GM21528 (cell line): Measurements from ENCODE around the gene COL5A2.

Experiments
- ATAC-seq: cut with Tn5 transposase; IDR thresholded peaks from one replicate; pipeline ENCODE4 v1.9.1; 2021; ENCODE audit warnings: mild to moderate bottlenecking, moderate library complexity; ENCODE audit not compliant: unreplicated experiment, low FRiP score

Gene COL5A2

DNA sequence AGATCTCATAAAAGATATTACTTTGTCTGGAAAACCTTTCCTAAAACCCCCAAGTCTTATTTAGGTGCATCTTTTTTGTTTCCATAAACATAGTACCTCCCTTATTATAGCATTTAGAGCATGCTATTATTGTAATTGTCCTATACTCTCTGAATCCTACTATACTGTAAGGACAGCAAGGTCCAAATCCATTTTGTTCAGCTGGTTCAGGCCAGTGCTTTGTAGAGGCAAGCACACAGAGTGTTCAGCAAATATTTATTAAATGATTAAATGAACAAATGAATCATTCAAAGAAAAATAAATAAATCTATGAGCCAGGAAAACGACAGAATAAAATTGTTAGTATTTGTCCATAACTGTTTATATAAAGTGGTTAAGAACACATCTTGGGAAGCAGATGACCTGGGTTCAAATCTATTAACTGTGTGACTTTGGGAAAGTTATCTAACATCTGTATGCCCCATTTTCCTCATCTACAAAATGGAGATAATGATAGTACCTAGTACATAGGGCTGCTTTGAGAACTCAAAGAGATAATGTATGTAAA lies 119.4 kb downstream of the COL5A2 start:
- ATAC-seq: no peak

DNA sequence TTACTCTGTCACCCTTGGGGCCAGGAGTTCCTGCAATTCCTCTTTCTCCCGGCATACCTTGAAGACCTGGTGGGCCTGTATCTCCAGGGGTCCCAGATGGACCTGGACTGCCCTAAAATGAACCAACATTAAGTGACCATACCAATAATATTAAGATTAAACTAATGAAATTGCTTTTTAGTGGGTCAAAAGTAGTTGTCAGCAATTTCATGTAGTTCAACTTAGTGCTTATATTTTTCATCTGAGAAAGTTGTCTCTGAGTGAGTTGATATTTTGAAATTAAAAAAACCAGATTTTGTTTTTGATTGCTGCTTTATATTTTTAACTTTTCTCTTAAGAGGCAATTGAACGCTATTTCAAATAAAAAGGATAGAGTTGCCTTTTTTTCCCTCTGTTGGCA lies 122.2 kb downstream of the COL5A2 start:
- ATAC-seq: no peak

DNA sequence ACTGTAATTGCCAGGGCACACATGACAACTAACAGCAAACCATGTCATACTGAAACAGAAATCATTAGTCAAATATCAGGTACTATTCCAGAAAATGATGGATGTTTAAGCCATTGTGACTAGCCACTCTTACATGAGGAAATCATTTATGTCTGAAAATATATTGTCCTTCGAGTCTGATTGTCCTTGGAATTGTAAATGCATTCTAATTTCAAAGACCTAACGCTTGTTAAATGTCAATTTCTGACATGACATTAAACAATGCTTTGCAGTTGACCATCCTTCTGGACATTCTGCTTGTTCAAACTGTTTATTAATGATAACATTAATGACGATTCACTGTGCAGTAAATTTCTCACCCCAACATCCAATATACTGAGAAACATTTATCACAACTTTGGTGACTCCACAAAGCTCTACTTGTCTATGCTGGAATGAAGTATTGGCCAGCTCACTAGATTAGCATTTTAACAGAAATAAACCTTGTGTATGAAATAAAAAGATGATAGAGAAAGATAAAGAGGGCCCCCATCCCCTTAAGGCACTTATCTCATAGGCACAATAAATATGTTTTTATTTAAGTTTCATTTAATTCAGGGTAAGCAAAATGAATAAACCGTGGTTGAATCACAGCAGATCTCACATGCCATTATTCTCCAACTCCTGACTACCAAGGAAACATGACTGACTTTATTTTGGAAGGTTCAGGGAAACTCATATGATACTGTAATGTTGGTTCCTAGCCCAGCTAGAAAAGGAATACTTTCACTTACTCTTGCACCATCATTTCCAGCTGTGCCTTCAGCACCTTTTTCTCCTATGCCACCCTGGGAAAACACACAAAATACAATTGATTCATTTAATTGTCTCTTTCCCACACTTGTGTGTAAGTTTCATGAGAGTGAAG lies 123.1 kb downstream of the COL5A2 start:
- ATAC-seq: no peak

DNA sequence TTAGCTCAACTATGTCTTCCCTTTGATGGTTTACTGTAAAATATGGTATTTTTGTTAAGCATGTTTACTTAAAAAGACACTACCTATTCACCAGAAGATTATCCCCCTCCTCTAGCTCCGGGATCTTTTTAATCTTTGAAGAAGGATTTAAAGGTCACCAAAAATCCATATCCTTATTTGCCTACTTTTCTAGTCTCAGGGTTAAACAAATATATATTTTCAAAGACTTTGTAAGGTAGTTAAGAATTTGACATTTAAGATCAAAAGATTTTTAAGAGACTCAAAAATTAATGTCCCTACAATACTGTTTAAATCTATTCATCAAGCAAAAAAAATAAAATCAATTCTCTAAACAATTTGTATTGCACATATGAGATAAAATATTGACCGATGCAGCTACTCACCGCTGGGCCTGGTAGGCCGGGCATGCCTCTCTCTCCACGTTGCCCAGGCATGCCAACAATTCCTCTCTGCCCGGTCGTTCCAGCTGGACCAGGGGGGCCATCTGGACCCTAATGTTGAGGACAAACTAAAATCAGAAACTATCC lies 129.3 kb downstream of the COL5A2 start:
- ATAC-seq: no peak

DNA sequence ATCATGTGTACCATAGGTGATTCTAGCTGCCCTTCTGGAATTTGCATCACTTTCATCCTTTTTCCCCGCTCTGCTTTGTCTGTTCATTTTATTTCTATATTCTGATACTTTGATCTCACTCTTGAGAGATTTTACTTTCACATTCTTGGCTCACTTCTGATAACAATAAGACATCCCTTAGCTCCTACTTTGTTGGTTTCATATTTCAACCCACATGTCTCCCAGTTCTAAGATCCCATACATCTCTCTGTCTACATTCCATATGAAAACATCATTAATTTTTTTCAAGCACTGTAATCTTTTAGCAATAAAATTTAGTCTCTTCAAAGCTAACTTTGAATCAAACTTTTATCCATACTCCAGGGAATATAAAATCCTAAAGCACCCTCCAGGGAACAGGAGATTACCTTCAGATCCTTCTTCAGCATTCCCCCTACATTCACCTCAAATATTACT lies 129.8 kb downstream of the COL5A2 start:
- ATAC-seq: no peak

DNA sequence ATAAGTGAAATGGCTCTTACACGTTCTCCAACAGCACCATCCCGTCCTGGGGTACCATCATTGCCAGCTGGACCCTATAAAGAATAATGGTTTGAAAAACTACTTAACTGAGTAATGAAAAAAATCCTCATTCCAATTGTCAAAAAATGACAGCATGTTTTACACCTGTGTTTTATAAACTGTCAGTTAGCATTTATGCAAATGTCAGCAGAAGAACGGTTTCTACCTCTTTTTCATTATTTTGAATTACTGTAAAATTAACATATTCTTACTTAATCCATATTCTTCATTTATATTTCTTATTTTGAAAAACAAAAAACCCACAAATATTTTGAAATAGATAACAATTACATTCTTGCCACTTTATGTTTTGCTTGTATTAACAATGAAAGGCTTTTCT lies 131.4 kb downstream of the COL5A2 start:
- ATAC-seq: no peak

DNA sequence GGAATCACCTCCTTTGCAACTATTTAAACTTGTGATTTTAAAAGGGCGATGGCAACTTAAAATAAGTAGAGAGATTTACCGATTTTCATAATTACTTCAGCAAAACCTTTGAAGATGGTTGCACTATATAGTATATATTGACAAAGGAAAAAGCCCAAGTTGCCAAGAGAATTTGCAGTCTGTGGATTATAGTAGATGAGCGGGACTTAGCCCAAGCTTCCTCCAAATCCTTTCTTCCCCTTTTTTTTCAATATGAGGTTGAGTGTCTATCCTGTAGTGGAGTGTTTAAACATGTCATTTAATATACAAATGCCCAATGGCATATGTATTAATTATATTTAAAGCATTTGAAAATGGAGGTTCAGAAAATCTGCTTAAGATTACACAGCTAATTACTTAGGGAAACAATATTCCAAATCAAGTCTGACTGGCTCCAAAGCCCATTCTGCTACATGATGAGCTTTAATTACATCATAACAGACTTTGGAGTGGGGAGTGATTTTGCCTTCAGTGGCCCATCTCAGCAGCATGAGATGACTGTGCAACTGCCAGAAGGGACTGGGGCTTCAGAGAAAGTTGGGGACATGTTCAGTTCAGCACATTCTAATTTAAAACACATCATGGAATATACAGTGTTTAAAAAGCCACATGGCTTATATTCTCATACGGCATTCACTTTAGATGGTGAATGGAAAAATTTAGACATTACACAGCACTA lies 132.2 kb downstream of the COL5A2 start:
- no peak for ATAC-seq

DNA sequence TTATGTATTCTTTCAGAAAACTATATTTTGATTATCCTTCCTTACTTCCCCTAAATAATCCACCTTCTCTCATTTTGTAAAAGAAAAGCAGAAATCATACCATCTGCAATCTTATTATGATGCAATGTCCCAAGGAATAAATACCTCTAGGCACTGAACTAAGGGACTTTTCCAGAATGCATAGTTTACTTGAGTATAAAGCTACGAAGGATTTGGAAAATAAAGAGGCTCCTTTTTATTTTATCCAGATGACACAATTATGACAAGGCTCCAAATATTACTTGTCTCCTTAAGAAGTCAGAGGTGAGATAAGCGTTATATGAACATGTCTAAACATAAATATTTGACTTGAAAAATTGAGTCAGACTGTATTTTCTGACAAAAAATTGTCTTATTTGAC lies 133.2 kb downstream of the COL5A2 start:
- ATAC-seq: no peak

DNA sequence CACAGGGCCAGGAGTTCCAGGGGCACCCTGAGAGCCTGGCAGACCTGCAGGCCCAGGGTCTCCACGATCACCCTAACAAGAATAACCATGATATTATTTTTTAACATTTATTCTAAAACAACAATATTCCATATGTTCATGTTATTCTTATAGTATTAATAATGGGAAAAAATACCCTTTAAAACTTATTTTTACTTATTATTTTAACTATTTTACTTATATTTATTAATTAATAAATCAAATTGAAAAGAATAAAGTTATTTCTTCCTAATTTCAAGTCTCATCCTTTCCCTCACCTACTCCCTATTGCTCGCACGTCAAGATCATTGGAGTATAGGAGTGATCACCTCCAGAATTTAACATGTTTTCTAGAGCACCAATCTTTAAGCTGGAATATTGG lies 133.7 kb downstream of the COL5A2 start:
- no peak for ATAC-seq

DNA sequence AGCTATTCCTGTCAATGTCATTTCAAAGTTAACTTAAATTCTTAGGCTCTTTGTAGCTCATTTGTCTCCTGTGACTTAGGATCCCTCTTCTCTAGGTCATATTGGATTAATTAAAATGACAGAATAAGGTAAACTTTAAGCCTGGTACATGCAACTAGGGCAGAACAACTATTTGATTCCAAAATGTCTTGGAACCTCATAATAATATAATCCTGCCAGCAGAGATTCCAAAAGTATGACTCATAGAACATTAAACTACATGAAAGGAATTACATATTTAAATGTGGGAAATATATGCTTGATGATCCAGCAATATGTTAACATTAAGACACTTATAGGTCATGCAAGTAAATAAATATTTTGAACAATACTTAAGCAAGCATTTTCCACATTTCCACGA lies 142.0 kb downstream of the COL5A2 start:
- no peak for ATAC-seq

DNA sequence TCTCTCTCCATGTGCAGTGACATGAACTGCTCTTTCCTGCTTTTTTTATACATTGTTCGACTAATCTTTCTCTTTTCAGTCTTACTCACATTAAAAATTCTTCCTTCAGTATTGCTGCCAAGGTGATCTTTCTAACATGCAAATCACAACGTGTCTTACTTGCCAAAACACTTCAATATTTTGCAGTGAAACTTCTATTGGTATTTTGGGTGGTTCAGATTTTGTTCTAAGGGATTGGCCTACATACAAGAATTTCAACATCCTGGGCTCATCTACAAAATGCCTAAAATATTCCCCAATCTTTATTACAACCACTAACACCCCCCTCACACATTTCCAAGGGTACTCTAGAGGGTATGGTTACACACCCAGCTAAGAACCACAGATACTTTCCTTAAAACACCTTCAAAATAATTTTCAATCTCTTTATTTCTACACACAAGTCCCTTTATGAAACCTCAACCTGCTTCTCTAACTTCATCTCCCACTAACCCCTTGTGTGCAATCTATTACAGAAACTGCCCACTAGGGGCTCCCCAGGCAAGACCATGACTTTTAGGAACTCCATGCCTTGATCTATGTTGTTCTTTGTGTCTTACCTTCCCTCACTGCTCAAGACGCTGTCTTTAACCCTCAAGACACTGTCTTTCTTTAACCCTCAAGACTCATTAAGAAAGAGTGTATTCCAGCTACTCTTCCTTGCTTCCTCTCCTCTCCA lies 154.5 kb downstream of the COL5A2 start:
- ATAC-seq: no peak

DNA sequence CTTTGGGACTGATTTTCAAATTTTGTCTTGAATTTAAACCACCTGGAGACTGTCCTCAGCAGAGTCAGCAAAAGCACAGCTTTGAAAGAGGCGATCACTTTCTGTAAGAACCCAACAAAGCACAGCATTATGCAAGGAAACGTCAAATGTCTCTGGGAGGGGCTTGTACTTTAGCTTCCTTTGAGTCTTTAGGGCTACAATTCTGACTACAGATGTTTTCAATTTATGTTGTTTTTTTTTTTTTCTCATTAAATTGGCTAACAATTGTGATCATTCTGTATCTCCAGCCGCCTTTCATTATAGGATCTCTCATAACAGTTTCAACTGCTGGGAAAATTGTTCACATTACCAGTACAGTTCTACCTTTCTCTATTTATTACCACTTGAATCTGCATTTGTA lies 157.1 kb downstream of the COL5A2 start:
- no peak for ATAC-seq

DNA sequence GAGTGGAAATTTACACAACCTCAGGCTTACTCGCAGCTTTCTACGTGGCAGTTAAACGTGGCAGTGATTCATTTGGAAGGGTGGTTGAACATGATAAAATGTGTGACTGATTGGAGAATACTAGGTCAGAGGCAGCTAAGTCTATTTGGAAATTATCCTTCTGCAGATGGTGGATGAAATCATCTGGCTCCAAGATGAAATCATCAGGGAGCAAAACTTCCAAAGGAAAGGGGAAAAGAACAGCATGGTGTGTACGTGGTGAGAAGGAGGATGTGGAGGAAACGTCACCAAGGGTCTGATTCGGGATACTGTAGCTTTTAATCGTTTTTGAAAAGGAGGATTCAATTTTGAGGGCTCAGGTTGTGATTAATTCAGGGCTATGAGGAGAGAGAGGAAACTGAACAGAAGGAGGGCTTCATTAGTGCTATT lies 157.5 kb downstream of the COL5A2 start:
- no peak for ATAC-seq

DNA sequence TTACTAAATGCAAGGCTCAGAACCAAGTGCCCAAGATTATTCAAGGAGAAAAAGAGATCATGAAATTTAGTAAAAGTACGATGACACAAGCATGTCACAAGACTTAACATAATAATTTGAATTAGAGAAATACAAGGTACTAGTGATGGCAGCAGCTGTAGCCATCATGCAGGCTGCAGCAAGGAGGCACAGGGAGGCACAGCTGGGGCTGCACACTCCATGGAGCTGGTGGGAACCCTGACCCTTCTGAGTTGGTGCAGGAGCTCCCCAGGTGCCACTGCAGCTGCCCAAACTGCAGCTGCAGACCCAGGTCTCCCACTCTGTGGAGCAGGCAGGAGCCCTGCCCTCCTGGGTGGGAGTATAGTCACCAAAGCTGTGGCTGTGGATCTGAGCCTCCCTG lies 159.4 kb downstream of the COL5A2 start:
- ATAC-seq: no peak

DNA sequence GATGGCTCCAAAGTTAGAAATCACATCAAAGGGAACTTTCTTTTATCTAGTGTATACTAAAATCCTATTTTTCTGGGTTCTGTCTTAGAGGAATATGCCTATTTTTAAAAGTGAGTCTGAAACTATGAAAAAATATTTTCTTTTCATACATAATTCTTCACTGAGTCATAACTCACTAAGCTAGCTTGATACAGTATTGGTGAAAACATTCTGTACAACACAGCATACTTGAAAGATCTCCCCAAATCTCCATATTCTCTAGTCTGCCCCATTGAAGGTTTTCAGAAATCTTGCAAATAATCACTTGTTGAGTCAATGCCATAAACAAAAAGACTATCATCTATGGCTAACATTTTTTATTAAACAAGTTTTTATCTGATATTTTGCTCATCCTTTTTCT lies 160.9 kb downstream of the COL5A2 start:
- no peak for ATAC-seq

DNA sequence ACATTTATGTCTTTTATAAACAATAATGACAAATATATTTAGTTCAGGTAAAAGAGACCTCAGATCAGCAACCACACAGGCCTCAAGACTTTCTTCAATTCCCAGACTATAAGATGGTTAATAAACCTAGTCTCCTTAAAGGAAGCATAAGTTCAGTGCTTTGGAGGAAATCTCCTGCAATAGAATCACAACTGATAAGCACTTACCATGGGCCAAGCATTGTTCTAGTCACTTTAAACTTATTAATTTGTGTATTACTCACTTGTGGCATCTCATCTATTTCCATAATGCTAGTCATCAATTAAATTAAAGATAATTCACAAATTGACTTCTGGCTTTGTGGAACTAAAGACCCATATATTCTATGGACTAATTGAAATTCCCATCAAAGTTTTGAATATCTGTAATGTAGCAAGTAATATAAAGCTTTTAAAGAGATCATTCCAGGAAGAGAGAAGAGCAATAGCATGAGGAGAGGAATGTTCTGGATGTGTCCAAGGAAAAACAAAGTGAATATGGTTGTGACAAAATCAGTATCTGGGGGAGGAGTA lies 163.2 kb downstream of the COL5A2 start:
- no peak for ATAC-seq

DNA sequence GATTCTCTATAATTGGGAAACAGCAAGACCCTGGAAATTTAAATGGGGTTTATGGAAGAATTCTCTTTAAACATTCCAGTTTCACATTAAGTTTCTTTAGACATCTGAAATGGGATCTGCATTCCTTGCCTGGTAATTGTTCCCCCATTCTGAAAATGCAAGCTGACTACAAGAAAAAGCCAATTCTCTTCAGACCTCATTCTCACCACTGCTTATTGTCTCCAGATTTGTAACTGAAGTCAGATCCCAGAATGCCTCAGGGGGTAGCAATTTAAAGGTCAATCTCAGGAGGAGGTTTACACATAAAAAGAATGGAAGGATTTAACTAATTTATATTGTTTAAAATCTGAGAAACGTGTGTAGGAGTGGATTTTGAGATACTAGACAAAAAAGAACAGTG lies 164.2 kb downstream of the COL5A2 start:
- ATAC-seq: no peak

DNA sequence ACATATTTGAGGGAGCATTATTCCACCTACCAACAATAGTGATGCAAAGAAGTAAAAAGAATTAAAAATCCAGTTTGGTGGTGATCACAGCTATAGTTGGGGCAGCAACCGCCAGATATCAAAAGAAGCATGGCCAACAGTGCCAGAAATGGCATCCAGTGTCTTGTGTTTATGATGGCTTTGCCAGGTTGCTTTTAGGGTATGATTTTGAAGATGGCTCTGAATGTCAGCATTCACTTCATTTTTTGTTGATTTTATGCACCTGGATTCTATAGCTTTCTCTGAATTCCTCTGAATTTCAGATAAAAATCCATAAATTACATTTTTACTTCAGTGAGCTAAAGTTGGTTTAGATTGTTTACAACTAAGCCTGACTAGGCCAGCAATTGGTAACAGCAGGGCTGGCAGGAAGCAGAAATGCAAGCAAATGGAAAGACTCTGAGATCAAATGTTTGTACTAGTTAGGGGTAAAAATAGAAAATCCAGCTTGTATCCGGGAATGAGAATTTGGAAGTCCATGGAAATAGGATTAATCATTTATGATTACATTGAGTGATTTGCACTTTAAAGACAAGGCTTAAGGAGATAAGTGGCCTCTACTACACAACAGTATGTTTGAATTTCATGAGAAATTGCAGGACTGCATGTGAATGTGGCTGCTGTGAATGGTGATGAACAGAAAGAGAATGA lies 165.0 kb downstream of the COL5A2 start:
- no peak for ATAC-seq

DNA sequence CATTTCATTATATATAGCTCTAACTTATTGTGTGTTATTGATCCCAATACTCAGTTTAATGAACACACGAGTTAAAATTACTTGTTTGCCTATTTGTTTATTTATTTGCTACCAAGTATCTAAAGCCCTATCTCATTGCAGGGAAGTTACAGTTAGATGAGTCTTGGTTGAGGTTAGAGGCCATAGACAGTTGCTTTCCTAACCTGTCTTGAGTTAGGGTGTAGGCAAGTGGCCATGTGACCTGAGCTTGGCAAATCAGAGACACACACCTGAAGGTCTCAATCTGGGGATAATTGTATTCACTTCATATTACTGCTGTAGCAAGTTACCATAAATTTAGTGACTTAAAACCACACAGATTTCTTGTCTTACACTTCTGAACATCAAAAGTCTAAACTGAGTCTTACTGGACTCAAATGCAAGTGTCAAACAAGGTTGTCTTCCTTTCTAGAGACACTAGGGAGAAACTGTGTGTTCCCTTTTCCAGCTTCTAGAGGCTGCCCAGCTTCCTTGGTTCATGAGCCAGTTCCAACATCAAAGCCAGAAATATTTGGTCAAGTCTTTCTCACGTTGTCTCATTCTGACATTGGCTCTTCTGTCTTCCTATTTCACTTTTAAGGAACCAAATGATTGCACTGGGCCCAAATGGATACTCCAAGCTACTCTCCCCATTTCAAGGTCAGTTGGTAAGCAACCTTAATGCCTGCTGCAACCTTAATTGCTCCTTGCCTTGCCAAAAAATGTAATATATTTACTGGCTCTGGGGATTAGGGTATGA lies 165.7 kb downstream of the COL5A2 start:
- ATAC-seq: no peak
